HG03175 (cell line): ENCODE results near the gene RNF214.
"Not testable (repeated sequence)": the region's sequence is repeated elsewhere in the genome, so short reads cannot be mapped to it uniquely, and the experiment has no call there.

Source experiments
- ATAC-seq: cut with Tn5 transposase; IDR thresholded peaks from one replicate; pipeline ENCODE4 v1.9.1; 2021; ENCODE audit warnings: mild to moderate bottlenecking, moderate library complexity; ENCODE audit not compliant: unreplicated experiment

RNF214 gene

DNA sequence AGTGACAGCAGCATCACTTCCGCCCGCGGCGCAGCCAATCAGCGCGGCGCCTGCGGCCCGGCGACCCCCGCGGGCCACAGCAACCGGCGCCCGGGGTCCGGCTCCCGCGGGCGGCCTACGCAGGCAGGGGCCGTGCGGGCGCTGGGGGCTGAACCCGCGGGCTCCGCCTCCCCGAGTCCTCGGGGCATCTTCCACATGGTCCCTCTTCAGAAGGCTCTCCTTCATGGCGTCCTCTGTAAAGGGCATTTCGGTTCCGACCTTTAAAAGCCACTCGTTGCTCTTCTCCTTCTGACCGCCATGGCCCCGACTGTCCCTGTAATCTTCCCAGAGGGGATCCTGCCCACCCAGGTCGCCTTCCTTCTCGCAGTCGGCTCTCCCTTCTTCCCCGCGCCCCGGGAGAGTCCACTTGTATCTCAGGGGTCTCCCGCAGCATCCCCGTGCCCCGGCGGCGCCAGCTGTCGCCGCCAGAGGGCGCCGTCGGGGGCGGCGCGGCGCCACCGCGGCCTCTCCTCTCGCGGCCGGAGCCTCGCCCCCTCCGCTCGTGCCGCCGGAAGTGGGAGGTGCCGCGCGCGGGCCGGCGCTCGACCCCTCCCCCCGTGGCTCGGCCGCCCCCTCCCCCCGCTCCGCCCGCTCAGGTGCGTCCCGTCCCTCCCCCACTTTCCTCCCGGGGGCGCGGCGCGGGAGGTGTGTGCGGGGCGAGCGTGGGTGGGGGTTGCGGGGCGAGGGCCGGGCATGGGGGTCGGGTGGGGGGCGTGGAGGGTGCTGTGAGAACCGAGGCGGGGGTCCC is at the start of gene RNF214:
RNF214 (plus strand) TSS at position 580 of the 787 bp plus-strand sequence. CDS start 1,602 bp downstream, outside the sequence.
- ATAC-seq: peak; percentile 69

DNA sequence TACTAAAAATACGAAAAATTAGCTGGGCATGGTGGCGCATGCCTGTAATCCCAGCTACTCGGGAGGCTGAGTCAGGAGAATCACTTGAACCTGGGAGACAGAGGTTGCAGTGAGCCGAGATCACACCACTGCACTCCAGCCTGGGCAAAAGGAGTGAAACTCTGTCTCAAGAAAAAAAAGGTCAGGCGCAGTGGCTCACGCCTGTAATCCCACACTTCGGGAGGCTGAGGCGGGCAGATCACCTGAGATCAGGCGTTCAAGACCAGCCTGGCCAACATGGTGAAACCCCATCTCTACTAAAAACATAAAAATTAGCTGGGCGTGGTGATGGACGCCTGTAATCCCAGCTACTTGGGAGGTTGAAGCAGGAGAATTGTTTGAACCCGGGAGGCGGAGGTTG is 49.3 kb upstream of the RNF214 start:
- not testable (repeated sequence) for ATAC-seq

DNA sequence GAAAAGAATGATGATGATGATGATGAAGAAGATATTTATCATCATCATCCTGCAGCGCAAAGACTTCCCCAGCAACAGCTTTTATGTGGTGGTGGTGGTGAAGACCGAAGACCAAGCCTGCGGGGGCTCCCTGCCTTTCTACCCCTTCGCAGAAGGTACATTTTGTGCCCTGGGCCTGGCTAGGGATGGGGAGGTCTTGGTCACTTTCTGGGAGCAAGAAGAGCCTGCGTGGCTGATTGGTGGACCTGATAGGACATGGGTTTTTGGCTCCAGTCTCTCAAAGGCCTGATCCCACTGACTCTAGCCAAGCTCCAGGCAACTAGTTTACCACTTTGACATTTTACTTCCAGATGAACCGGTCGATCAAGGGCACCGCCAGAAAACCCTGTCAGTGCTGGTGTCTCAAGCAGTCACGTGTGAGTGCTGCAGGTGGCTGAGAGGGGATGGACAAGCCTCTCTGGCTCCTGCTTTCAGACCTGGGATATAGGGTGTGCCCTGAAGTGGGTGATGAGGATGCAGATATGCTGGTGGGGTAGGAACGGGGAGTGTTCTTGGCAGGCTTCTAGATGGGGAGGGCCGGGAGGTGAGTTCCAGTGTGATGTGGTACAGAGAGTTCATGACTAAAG is 48.6 kb upstream of the RNF214 start:
- ATAC-seq: no peak

DNA sequence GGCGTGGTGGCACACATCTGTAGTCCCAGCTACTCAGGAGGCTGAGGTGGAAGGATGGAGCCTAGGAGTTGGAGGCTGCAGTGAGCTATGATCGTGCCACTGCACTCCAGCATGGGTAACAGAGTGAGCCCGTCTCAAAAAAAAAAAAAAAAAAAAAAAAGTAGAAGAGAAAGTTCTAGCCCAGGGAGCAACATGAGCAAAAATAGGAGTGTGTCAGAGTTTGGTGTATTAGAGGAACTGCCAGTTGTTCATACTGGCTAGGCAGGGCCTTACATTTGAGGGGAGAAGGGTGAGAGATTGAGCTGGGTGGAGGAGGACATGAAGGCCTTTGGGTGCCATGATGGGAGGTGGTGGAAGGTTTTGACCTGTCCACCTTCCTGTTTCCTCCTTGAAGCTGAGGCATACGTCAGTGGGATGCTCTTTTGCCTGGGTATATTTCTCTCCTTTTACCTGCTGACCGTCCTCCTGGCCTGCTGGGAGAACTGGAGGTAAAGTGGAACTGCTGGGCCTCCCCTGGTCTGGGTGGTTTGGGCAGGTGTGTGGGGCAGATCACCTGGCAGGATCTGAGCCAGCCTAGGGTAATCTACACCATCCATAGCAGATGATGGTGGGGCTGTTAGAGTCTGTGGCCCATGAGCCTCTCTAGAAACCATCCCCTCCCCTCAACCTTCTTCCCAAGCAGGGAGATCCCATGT is 46.6 kb upstream of the RNF214 start:
- no peak for ATAC-seq

- ATAC-seq: no peak
Measured at GRCh38 chr11:117186431-117186761, 46.1 kb upstream of the RNF214 start.

DNA sequence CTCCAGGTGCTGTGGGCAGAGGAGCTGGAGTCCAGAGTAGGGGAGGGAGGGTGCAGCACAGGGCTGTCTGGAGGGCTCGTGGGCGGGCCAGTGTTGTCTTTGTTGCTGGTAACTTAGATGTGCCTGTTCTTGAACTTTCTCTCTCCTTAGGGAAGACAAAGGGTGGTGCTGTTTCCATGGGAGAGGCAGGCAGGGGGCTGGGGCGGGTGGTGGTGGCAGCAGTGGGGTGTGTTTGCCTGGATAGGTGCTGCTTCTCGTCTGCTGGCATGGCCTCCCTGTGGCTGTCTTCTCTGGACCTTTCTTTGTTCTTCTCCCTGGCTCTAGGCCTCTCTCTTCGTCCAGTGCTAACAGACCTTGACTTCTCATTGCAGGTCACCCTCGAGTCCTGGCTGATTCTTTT is 45.5 kb upstream of the RNF214 start:
- no peak for ATAC-seq

DNA sequence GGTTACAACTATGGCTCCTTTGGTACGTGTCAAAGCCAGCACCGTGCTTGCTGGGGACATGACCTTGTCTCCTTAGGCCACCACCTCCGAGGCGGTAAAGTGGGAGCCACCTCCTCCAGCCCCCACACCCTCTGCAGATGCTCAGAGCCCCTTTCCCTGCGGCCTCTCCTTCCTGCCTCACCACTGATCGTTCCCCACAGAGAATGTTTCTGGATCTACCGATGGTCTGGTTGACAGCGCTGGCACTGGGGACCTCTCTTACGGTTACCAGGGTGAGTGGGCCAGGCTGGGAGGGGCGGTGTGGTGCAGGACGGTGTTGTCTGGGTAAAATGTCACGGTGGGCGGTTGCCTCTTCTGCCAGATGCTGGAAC is 45.1 kb upstream of the RNF214 start:
- no peak for ATAC-seq

DNA sequence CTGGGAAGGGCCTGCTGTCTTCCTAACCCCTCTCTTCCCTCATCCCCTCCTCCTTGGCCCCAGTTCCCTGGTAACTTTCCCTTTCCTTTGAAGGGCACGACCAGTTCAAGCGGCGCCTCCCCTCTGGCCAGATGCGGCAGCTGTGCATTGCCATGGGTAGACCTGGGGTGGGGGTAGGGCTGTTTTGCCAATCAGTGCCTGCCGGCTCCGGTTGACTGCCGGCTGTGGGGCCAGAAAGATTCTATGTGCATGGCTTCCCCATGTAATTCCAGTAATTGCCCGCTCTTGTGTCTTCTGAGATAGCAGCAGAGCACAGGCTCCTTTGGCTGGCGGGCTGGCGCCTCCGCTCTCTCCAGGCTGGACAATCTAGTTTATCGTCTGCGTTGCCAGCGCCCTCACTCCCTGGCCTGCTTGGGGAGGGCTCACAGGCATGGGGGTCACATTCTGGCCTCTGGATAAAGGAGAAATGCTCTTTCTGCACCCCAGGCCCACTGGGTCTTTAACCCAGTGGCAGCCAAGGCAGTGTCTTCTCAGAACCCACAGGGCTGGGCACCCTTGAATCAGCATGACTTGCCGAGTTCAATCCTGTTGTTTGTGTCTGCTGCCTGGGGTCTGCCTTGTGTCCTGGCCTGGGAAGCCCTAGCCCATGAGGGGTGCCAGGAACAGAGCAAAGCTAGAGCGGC is 44.5 kb upstream of the RNF214 start:
- no peak for ATAC-seq

DNA sequence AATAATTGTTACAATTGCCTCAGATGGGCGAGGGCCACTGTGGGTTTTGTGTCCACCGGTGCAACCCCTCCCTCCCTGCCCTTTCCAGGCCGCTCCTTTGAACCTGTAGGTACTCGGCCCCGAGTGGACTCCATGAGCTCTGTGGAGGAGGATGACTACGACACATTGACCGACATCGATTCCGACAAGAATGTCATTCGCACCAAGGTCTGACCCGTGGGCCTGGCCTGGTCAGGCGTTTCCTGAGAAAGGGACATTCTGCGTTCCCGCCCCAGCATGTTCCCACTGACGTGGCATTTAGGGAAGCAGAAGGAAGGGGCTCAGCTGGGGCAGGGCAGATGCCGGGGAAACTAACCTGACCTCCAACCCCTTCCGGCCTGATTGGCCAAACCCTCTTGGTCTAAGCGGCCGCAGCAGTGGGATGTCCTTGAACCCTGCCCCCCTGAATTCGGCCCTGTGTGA is 43.8 kb upstream of the RNF214 start:
- ATAC-seq: no peak

DNA sequence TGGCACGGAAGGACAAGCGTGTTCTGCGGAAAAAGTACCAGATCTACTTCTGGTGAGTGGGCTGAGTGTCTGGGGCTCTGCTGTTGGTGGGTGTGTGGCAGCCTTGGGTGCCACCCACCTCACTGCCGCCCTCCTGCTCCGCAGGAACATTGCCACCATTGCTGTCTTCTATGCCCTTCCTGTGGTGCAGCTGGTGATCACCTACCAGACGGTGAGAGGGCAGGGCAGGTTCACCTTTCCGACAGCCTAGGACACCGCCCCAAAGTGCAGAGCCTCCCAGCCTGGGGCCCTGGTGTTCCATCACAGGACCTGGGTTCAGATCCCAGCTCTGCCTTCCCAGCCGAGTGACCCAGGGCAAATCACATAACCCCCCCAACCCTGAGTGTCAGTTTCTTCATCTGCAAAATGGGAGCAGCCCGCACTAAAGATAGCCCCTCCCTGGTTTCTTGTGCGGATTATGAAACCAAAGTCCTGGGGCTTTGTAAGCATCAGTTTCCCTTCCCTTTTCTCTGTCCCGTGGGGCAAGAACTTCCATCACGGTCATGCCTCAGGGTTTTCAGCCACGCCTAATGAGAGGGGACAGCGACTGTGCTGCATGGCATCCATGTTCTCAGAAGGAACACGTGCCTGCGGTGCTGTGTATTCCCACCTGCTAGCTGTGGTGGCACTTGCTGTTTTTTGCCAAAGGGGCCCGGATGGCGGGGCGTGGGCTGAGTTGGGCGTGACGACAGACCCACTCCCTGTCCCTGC is 43.1 kb upstream of the RNF214 start:
- ATAC-seq: peak; percentile 55

DNA sequence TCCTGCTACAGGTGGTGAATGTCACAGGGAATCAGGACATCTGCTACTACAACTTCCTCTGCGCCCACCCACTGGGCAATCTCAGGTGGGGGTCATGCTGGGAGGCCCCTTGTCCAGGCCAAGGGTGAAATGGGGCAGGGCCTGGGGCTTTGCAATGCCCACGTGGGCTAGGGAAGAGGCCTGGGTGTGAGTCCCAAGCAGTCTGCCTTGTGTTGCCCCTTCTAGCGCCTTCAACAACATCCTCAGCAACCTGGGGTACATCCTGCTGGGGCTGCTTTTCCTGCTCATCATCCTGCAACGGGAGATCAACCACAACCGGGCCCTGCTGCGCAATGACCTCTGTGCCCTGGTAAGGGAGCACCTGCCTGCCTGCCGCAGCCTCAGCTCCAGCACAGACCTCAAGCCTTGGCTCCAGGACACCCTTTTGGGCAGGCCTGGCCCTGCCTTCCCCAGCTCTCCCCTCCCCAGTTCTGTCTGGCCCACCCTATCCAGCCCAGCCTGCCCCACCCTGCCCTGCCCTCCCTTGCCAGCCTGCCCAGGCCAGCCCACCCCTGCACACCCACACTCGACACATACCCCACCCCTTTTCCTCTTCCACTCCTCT is 42.4 kb upstream of the RNF214 start:
- no peak for ATAC-seq

DNA sequence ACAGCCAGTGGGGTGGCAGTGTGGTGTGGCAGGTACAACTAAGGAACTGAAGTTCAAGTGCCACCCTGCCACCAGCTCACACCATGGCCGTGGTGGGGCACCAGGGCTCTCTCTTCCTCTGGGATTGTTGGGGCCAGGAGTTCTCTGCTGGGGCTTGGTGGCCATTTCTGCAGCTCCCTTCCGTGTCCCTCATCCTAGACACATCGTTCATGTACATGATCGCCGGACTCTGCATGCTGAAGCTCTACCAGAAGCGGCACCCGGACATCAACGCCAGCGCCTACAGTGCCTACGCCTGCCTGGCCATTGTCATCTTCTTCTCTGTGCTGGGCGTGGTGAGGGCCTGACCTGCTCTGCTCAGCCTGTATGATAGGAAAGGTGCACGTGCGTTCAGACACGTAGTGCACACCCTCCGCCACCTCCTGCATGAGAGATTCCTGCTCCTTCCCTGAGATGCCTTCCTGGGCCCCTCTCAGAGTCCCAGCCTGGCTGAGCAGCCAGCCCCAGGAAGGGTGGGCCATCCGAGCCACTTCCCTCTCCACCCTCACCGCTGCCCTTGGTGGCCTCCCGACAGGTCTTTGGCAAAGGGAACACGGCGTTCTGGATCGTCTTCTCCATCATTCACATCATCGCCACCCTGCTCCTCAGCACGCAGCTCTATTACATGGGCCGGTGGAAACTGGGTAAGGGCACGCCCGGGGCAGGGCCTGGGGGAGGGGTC is 40.6 kb upstream of the RNF214 start:
- no peak for ATAC-seq

- ATAC-seq: no peak
Measured at GRCh38 chr11:117192401-117192875, 40.0 kb upstream of the RNF214 start.

DNA sequence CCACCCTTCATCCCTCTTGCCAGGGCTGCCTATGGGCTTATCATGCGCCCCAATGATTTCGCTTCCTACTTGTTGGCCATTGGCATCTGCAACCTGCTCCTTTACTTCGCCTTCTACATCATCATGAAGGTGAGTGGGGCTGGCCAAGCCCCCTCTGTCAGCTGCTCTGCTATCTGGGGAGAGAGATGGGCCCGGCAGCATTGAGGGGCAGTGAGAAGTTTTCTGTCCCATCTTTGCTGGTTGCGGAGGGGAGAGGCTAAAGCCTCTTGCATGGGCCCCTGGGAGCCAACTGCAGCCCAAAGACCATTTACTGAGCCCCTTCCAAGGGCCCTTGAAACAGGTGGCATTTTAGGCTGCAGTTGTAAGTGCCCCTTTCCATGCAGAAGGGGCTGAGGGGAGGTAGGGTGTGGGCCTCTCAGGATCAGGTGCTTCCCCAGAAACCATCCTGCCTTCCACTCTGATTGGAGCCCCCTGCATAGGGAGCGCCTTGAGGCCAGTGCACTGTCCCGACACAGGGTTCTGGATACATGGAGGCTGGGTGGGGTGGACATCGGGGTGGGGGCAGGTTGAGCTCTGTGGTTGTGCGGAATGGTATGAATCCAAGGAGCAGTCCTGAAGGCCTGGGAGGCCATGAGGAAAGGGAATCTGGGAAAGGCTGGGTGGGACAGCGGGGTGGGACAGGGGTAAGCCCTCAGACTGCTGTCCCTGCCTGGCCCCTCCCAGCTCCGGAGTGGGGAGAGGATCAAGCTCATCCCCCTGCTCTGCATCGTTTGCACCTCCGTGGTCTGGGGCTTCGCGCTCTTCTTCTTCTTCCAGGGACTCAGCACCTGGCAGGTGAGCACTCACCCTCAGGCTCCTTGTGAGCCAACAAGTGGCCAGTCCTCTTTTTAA is 39.1 kb upstream of the RNF214 start:
- ATAC-seq: no peak

DNA sequence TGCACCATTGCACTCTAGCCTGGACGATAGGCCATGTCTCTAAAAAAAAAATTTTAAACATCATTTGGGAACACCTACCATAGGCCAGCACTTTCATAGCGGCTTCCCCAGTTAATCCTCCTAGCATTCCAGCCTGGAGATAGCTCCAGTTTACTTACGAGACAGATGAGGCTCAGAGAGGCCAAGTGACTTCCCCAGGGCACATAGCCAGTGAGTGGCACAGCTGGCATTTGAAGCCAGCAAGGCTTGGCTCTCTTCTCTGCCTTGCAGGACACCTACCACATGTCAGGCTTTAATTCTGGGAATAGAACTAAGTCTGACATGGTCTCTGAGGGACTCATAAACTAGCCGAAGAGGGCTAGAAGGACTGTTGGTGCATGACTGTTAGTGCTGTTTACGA is 38.2 kb upstream of the RNF214 start:
- ATAC-seq: no peak

DNA sequence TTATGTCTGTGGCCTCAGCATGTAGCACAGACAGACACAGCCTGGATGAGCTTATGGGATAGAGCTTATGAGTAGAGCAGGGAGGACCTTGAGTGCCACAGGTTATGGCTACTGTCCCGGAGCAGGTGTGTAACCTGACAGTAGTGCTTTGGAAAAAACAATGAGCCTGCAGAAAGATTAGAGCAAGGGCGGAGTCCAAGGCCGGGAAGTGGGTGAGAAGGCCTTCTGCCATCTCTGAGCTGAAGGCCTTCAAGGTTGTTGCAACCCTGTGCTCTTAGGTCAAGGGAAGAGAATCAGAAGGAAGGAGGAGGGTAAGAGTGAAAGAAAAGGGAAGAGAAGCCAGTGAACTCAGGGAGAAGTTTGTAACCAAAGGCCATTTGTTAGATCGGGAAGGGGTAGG is 37.2 kb upstream of the RNF214 start:
- ATAC-seq: no peak

DNA sequence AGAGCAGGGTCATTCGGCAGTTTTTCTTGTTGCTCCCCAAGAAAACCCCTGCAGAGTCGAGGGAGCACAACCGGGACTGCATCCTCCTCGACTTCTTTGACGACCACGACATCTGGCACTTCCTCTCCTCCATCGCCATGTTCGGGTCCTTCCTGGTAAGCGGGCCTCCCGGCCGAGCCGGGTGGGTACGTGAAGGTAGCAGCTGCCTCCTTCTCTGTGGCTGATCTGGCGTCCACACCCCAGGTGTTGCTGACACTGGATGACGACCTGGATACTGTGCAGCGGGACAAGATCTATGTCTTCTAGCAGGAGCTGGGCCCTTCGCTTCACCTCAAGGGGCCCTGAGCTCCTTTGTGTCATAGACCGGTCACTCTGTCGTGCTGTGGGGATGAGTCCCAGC is 36.7 kb upstream of the RNF214 start:
- ATAC-seq: no peak

GRCh38 chr11:117197006-117197405 is 35.5 kb upstream of the RNF214 start:
- no peak for ATAC-seq
